HG03575 (cell line): ENCODE results near the gene CT55.
"Not testable (repeated sequence)": the region's sequence is repeated elsewhere in the genome, so short reads cannot be mapped to it uniquely, and the experiment has no call there.

Experiments used
- ATAC-seq: cut with Tn5 transposase; IDR thresholded peaks from one replicate; pipeline ENCODE4 v1.9.1; 2021; ENCODE audit not compliant: unreplicated experiment, insufficient number of reproducible peaks, low FRiP score; ENCODE audit errors: extremely low read depth

The CT55 gene, protein sequence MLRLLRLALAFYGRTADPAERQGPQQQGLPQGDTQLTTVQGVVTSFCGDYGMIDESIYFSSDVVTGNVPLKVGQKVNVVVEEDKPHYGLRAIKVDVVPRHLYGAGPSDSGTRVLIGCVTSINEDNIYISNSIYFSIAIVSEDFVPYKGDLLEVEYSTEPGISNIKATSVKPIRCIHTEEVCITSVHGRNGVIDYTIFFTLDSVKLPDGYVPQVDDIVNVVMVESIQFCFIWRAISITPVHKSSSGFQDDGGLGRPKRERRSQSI

DNA sequence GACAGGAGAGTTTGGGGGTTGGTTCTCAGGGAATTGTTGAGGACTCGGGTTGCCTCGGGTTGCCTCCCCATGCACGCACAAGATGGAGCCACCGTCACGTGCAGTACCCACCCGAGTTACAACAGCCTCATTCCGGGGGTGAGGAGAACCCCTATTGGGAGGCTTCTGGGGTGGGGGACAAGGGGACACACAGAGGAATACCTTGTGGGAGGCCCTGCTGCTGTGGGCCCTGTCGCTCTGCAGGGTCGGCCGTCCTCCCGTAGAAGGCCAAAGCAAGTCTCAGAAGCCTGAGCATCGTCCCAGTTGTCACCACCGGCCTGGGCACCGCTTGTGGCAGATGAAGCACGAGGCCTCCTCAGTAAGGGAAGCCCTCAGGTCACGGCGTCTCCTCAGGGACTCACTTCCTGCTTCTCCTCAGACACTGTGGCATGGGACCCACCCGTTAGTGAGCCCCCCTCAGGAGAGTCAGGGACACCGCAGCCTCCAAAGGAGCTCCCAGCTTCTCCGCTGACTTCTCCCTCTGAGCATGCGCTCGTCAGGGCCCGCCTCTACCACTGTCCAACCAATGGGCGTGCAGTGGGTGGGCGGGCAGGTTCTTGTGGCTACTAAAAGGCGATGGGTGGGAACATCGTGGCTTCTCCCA lies at the start of gene CT55:
Gene CT55, minus strand, starts transcription at position 522 of the 643 bp plus-strand sequence. Its CDS starts 227 bp downstream, at position 295.
- no peak for ATAC-seq

DNA sequence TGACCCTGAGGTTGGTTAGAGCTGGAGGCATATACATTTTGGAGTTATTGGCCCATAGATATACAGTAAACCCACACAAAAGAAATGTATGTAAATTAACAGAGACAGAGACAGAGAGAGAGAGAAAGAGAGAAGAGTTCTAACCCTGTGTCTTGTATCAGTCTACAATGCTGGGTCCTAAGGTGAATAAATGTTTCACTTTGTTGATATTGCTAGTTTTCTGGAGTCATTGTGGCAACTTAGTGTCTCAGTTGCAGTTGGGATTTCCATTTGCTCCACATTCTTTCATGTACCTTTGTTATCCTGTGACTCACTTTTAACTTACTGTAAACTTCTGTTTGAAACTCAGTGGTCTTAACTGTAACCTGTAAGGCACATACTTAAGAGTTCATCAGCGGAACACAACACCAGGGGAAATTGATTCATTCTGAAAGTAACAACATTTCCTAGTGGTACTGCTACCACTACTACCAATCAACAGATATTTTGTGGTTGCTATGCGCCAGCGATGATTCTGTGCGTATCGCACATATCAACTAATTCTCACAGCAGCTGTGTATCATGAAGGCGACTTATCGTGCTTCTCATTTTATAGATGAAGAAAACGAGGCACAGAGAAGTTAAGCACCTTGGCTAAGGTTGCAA lies 42.1 kb upstream of the CT55 start:
- no peak for ATAC-seq

DNA sequence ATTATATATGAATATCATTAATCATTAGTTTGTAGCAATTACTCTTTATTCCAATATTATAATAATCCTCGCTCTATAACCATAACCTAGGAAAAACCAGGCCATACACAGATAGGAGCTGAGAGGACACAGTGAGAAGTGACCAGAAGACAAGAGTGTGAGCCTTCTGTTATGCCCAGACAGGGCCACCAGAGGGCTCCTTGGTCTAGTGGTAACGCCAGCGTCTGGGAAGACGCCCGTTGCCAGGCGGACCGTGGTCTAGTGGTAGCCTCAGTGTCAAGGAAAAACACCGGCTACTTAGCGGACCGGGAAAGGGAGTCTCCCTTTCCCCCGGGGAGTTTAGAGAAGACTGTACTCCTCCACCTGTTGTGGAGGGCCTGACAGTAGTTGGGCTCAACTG lies 35.2 kb upstream of the CT55 start:
- not testable (repeated sequence) for ATAC-seq

DNA sequence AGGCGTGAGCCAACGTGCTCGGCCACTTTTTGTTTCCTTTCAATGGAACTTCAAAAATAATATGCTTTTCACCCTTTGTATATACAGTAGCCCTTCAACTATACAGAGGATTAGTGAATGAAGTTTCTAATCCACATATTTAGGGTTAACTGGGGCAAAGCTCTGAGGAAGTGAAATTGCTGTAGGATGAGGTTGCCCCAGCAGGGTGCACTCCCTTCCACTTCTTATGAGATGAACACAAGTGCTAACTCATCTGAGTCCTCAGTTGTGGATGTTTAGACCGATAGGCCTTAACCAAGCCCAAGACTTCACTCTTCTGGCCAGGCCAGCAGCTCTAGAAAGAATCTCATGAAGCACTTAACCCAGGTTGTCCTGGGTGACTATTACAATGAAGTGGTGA lies 29.1 kb upstream of the CT55 start:
- no peak for ATAC-seq

DNA sequence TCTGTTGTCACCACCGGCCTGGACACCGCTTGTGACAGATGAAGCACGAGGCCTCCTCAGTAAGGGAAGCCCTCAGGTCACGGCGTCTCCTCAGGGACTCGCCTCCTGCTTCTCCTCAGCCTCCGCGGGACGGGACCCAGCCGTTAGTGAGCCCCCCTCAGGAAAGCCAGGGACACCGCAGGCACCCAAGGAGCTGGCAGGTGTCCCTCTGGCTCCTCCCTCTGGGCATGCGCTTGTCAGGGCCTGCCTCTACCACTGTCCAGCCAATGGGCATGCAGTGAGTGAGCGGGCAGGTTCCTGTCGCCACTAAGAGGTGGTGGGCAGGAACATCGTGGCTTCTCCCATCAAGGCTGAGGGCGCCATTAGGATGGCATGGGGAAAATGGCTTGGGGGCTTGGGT lies 23.5 kb upstream of the CT55 start:
- no peak for ATAC-seq

DNA sequence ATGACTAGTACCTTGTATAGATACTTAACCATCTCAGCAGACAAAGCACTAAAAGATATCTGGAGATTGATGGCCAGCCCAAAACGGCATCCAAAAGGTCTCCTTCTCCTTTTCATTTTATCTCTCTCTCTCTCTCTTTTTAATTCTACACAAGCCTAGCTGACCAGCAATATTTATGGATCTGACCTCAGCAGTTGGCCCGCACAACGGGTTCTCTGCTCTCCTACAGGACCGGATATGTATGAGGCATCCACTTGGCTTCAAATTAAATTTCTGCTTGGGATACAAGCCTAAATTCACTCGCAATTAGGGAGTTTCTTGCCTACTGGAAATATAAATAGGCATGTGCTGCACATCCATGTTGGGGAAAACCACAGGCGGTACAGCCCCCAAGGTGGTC lies 22.5 kb upstream of the CT55 start:
- no peak for ATAC-seq

DNA sequence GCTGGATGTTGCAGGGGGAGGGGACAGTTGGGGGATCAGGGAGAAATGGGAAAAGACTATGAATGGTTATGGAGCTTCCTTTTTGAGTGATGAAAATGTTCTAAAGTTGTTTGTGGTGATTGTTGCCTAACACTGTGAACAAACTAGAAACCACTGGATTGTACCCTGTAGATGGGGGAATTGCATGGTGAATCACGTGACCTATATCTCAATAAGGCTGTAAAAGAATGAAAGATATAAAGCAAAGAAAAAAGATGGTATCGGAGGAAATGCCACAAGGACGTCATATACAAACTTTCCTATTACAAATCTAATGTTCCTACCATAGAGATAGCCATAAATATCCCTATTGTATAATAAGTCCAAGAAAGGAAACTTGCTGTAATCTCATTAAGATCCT lies 20.6 kb upstream of the CT55 start:
- no peak for ATAC-seq

DNA sequence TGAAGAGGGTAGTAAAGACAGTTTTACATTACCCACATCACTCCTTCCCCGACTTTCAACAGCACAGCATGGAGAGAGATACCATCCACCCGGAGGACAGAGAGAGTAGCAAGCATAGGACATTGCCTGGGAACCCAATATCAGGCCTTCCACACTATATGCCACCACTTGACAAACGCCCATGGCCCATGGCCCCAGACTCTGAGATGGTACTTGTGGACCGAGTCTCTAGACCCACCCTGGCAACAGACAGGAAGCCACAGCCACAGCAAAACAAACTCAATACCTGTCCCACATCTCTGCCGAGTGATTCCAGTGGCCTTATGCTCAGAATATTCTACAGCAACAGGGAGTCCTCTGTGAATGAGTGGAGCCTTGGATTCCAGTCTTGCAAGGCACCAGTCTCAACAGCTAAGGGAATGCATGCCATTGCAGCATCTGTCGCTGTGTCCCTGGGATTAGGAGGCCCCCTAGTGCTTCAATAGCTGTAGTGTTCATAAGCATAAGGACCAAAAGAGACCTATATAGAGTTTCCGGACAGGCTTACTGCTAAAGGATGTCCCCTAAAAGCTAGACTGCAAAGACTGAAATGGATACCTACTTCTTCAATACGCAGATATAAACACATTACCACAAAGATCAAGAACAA lies 14.7 kb upstream of the CT55 start:
- ATAC-seq, result peak; percentile 61

DNA sequence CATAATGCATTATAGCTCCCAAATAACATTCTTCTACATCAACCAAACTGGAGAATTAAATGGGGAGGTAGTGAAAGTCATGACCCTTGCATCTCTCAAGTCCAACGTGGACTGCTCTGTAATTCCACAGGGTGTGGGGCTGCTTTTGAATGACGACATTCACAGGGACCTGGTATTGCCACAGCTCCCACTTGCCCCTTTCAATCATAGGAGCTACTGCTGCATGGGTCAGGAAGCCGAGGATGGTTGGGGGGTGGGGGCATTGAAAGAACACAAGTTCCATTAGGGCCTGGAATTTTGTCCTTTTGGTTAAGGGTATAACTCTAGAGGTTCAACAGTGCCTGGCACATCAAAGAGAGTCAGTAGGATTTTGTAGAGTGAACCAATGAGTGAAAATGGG lies 7.4 kb upstream of the CT55 start:
- no peak for ATAC-seq

DNA sequence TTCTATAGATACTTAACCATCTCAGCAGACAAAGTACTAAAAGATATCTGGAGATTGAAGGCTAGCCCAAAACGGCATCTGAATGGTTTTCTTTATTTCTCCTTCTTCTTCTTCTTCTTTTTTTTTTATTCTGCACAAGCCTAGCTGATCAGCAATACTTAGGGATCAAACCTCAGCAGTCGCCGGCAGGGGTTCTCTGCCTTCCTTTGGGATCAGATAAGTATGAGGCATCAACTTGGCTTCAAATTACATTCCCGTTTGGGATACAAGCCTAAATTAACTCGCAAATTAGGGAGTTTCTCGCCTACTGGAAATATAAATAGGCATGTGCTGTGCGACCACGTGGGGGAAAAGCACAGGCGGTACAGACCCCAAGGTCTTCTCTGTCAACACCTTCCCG lies 730 bp downstream of the CT55 start:
- no peak for ATAC-seq

DNA sequence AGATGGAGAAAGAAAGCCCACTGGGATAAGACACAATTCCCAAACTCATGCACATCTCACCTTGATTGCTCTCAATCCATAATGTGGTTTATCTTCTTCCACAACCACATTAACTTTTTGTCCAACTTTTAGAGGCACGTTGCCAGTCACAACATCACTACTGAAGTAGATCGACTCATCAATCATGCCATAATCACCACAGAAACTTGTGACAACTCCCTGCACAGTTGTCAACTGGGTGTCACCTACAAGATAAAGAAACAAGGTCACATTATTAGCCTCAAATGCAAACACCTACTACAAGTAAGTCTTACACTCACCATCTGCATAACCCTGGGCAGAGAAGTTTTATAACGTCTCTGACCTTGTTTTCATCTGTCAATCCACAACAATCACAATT lies 1.7 kb downstream of the CT55 start:
- not testable (repeated sequence) for ATAC-seq

DNA sequence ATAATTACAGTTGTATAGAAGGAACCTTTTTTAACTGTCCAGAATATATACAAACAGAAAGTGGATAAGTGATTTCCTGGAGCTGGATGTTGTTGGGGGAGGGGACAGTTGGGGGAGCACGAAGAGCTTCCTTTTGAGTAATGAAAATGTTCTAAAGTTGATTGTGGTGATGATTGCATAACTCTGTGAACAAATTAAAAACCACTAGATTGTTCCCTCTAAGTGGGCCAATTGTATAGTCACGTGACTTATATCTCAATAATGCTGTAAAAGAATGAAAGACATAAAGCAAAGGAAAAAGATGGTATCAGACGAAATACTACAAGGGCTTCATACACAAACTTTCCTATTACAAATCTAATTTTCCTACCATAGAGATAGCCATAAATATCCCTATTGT lies 2.7 kb downstream of the CT55 start:
- no peak for ATAC-seq

DNA sequence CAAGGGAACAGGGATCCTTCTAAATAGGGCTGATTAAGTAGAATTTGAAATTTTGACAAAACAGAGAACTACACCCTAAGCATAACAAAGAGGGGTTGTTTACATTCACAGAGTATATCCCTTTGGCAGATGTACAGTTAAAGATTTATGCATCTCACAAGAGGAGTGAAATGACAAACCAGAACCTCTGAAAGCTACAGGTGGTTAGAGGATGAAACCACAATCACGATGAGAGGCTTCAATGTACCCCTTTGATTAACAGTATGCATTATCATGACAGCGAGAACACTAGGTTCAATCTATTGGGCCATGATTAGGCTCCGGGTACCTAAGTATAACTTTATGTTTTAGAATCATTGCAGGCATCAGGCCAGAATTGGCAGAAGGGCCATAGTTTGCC lies 16.5 kb downstream of the CT55 start:
- not testable (repeated sequence) for ATAC-seq

DNA sequence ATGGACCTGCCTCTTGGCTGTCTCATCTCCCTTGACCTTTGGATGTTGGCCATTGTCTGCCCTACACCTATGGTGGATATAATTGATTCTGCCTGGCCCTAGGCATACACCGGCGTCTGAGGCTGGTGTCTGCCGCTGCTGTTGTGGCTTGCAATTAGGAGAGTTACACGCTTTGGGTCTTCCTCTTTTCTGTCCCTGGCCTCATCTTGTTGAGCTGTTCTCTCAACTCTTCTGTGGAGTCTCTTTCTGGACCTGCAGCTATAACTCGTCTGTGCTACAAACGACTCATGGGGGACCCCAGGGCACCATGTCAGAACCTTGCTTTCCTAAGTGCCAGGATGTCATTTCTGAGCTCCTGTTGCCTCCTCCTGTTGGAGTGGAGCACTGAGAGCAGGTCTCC lies 45.1 kb downstream of the CT55 start:
- not testable (repeated sequence) for ATAC-seq

DNA sequence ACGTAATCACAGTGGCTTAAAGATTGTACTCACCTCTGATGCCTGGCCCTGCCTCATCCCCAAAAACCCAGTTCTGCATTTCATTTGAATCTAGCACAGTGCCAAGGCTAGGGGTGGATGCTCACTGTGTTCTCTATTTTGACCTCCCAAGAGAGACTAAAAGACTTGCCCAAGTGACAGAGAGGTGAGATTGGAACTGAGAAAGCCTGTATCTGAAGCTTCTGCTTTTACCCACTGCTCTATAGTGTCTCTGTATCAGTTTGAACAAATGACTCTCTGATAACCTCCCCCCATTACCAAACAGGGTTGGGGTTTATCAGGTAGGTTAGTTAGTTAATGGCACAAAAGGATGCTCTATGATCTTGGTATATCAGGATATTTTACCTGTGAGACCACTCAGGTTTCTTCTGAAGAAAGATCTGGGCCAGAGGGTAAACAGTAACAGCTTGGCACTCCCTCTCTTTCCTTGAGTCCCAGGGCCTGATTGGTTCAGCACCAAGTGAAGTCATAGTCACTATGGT lies 51.1 kb downstream of the CT55 start, which contains the start of gene ETDB:
Gene ETDB, minus strand, starts transcription at position 471 of the 521 bp plus-strand sequence. CDS start 1,265 bp downstream, outside the sequence.
- ATAC-seq, result not testable (repeated sequence)

DNA sequence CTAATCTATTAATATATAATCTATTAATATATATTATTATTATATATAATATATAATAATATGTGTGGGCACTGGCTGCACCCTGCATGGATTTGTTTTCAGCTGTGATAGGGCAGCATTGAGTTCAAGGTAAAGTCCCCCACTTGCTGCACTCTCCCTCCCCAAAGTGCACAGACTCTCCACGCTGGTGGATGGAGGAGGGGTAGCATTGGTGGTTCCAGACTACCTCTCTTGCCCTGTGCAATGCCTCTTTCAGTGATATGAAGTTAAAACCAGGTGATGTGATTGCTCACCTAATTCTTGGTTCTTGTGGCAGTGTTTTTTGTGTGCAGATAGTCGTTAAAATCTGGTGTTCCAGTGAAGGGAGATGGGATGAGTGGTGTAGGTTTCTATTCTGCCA lies 55.1 kb downstream of the CT55 start:
- not testable (repeated sequence) for ATAC-seq

DNA sequence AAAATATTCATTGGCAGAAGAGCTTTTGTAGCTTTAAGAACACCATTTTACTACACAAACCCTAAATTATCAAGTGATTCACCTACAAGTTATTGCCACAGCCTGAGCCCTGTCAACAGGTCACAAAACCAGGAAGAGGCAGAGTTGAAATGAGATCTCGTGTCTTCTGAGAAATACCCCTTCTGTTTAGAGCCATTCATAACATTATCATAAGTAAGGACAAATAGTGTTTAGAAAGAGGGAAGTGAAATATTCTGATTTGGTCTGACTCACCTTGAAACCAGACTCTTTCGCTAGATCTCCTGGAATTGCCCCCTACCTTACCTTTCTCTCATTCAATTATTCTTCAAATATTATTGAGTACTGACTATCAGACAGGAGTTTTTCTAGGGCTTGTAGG lies 56.8 kb downstream of the CT55 start:
- ATAC-seq, result peak; percentile 98

DNA sequence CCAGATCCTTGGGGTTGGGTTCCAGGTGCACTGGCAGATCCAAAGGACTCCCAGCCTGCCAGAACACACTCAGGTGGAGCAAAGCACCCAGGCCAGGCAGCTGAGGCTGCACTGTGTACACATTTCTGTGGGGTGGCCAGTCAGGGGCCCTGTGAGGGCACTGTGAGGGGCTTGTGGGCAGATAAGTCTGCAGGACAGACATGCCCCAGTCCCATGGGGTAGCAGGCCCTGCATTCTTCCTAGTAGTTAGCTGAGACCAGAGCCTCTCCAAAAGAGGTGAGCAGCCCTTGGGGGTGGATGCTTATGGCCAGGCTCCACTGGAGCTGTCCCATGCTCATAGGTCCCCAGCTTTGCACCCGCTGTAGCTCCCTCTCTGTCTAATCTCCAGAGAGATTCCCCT lies 58.5 kb downstream of the CT55 start:
- no peak for ATAC-seq

DNA sequence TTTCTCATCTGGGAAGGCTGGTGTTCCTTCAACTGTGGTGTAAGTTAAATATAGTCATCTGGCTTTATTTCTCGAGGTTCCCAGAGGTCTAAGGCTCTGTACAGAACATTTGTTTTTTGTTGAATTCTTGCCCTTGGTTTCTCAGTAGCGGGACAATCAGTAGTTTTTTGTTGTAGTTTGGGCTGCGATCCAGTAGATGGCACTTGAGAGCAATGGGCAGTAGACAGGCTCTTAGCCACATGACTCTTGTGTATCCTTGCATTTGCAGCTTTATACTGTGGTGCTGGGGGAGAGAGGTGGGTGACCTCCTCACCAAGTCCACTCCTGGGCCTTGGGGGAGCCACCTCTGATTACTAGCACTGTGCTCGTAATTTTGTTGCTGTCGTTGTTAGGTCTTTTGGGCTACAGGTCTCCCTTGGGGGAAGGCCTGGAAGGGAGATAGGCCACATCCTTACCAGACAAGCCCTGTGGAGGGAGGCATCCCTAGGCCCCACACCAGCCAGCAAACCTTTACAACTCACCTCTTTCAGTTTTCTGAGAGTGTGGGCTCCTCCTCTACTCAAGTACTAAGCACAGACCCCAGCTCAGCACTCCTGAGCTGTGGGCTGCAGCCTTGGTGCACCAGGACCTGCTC lies 59.0 kb downstream of the CT55 start:
- no peak for ATAC-seq
